Astrocyte (in vitro differentiated cells and primary cell): ENCODE measurements around the gene ATXN2L. TPM values are rescaled to one million over a fixed set of nuclear protein-coding genes. Genes with fewer than 3 reads are reported as not detected.

Source experiments
- DNase-seq: peaks from one replicate; pipeline ENCODE4 v3.0.0-alpha.2; 2010; ENCODE audit warnings: low read depth
- FAIRE-seq: peaks from 2 replicates; lab custom pipeline; 2011; peaks lifted over from hg19 to GRCh38; lab: Jason Lieb, UNC
- H2AFZ ChIP-seq: 2 replicates; pipeline ENCODE4 v1.6.0; 2012; ENCODE audit warnings: low read depth, low read length, inconsistent platforms
- H3K27ac ChIP-seq: 2 replicates; pipeline ENCODE4 v1.5.1; 2011; ENCODE audit warnings: low read depth, low read length, inconsistent platforms
- H3K27me3 ChIP-seq: 2 replicates; pipeline ENCODE4 v1.6.0; 2011; ENCODE audit warnings: low read length, inconsistent platforms; ENCODE audit not compliant: insufficient read depth
- H3K36me3 ChIP-seq: 2 replicates; pipeline ENCODE4 v1.5.1; 2011; ENCODE audit warnings: low read length, inconsistent platforms; ENCODE audit not compliant: insufficient read depth
- H3K4me1 ChIP-seq: 2 replicates; pipeline ENCODE4 v1.5.1; 2011; ENCODE audit warnings: low read length, inconsistent platforms; ENCODE audit not compliant: insufficient read depth
- H3K4me2 ChIP-seq: 2 replicates; pipeline ENCODE4 v1.6.0; 2012; ENCODE audit warnings: low read length, inconsistent platforms
- H3K4me3 ChIP-seq: 2 replicates; pipeline ENCODE4 v1.5.1; 2011; ENCODE audit warnings: low read depth, mild to moderate bottlenecking, low read length, inconsistent platforms; ENCODE audit not compliant: insufficient read depth
- H3K79me2 ChIP-seq: 2 replicates; pipeline ENCODE4 v1.6.0; 2012; ENCODE audit warnings: mild to moderate bottlenecking, low read length, inconsistent platforms; ENCODE audit not compliant: insufficient read depth
- H3K9ac ChIP-seq: 2 replicates; pipeline ENCODE4 v1.6.0; 2012; ENCODE audit warnings: mild to moderate bottlenecking, low read length, inconsistent platforms
- H3K9me3 ChIP-seq: 2 replicates; pipeline ENCODE4 v1.5.1; 2012; ENCODE audit warnings: low read depth, mild to moderate bottlenecking, low read length, inconsistent platforms; ENCODE audit not compliant: insufficient read depth
- H4K20me1 ChIP-seq: 2 replicates; pipeline ENCODE4 v1.6.0; 2012; ENCODE audit warnings: low read length, inconsistent platforms; ENCODE audit not compliant: insufficient read depth
- H3K27ac Mint-ChIP-seq: one replicate; pipeline ENCODE4 v1.8.0; 2021; ENCODE audit warnings: mild to moderate bottlenecking, mixed read lengths; ENCODE audit not compliant: unreplicated experiment
- H3K27me3 Mint-ChIP-seq: one replicate; pipeline ENCODE4 v1.8.0; 2021; ENCODE audit warnings: low read depth, mixed read lengths; ENCODE audit not compliant: unreplicated experiment
- H3K36me3 Mint-ChIP-seq: one replicate; pipeline ENCODE4 v1.8.0; 2021; ENCODE audit warnings: low read depth, mixed read lengths; ENCODE audit not compliant: unreplicated experiment
- H3K4me1 Mint-ChIP-seq: one replicate; pipeline ENCODE4 v1.8.0; 2021; ENCODE audit warnings: low read depth, mixed read lengths; ENCODE audit not compliant: unreplicated experiment
- H3K4me3 Mint-ChIP-seq: one replicate; pipeline ENCODE4 v1.8.0; 2021; ENCODE audit warnings: mild to moderate bottlenecking, moderate library complexity, mixed read lengths; ENCODE audit not compliant: unreplicated experiment
- H3K9me3 Mint-ChIP-seq: one replicate; pipeline ENCODE4 v1.8.0; 2021; ENCODE audit warnings: mild to moderate bottlenecking, mixed read lengths; ENCODE audit not compliant: unreplicated experiment
- EZH2 ChIP-seq: IDR thresholded peaks from 2 replicates; pipeline ENCODE4 v1.6.1; 2012; ENCODE audit warnings: mild to moderate bottlenecking, low read length, inconsistent platforms; ENCODE audit not compliant: insufficient read depth
- total RNA-seq: library from RNA; stranded (reverse); gene quantifications from 2 replicates; pipeline ENCODE4 v1.2.1, GENCODE V29; 2021
- TF ChIP-seq, protein P1 (sequence below): IDR thresholded peaks from 2 replicates; pipeline ENCODE4 v1.5.1; 2011; ENCODE audit warnings: low read depth, mild to moderate bottlenecking, inconsistent platforms, low read length, moderate library complexity; ENCODE audit not compliant: insufficient read depth

ATXN2L gene
- total RNA-seq, 1 donor from 2014 or later = 191 TPM

DNA sequence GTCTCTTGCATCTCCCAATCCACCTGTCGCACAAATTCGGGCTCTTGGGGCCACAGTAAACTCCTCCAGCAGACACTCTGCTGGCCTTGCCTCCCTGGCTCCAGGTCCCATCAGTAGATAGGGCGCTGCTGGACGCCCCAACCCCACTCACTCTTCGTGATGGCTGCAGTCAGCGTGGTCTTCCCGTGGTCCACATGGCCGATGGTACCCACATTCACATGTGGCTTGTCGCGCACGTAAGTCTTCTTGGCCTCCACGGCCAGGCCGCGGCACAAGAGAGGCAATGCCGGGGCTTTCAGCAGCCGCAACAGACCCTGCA, 22.9 kb downstream of the ATXN2L start:
- no peaks in the 10 kb centered on the region for H3K9me3 Mint-ChIP-seq
- peak overlapping the region; percentile 66 for H3K27ac ChIP-seq
- TF ChIP-seq, protein P1, sequence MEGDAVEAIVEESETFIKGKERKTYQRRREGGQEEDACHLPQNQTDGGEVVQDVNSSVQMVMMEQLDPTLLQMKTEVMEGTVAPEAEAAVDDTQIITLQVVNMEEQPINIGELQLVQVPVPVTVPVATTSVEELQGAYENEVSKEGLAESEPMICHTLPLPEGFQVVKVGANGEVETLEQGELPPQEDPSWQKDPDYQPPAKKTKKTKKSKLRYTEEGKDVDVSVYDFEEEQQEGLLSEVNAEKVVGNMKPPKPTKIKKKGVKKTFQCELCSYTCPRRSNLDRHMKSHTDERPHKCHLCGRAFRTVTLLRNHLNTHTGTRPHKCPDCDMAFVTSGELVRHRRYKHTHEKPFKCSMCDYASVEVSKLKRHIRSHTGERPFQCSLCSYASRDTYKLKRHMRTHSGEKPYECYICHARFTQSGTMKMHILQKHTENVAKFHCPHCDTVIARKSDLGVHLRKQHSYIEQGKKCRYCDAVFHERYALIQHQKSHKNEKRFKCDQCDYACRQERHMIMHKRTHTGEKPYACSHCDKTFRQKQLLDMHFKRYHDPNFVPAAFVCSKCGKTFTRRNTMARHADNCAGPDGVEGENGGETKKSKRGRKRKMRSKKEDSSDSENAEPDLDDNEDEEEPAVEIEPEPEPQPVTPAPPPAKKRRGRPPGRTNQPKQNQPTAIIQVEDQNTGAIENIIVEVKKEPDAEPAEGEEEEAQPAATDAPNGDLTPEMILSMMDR = no peak
- no peak for TF ChIP-seq EZH2
- FAIRE-seq (no peak), DNase-seq (no peak)
- peaks cover 9% of the 10 kb centered on the region for H3K4me1 Mint-ChIP-seq
- peaks cover 23% of the 10 kb centered on the region for H3K36me3 ChIP-seq
- peaks cover 12% of the 10 kb centered on the region for H3K4me1 ChIP-seq
- H3K4me3 Mint-ChIP-seq = peak overlapping the region; percentile 97
- H3K4me3 ChIP-seq = peak overlapping the region; percentile 84
- peak overlapping the region; percentile 74 for H2AFZ ChIP-seq
- peaks cover 14% of the 10 kb centered on the region for H4K20me1 ChIP-seq
- no peaks in the 10 kb centered on the region for H3K27me3 ChIP-seq
- peak overlapping the region; percentile 95 for H3K4me2 ChIP-seq
- peak overlapping the region; percentile 88 for H3K9ac ChIP-seq
- H3K27me3 Mint-ChIP-seq = no peaks in the 10 kb centered on the region
- H3K79me2 ChIP-seq = peaks cover 41% of the 10 kb centered on the region
- H3K36me3 Mint-ChIP-seq = peaks cover 6% of the 10 kb centered on the region
- peak overlapping the region; percentile 96 for H3K27ac Mint-ChIP-seq
- no peaks in the 10 kb centered on the region for H3K9me3 ChIP-seq

DNA sequence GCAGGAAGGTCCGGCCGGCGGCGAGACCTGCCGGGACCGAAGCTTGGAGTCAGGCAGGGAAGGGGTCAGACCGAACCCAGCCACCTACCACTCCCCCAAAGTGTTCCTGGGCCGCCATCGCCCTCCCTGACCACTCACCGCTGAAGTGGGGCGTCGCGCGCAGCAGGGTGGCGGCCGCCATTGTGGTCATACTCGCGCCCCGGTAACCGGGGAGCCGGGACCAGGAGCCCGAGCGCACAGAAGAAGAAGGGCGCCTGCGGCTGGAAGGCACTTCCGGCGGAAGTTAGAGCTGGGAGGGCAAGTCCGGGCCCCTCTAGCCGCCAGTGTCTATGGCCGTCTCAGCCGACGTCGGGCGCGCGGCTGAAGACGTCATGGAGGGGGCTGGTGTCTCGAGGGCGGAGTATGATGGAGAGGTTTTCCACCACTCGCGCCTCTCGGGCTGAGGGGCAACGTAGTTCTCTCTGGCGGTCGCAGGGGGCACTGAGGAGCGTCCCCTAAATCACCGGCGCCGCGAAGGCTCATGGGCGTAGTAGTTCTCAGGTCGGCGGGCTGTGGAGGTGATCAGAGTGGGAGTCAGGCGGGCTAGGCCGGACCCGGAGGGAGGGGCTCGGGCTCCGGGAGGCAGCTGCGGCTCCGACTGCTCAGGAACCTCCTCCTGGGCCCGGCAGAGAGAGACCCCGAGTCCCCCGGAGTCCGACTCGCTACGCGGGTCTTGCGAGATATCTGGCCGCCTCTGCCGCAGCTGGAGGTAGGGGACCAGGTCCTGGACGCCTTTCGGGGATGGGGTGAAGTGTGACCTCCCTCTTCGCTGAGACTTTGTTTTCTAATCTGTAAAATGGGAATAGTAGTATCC, 23.5 kb downstream of the ATXN2L start, which contains the start of gene TUFM:
TUFM (minus strand) TSS at position 269 of the 853 bp plus-strand sequence; CDS start at position 190, 79 bp downstream.
- peaks cover 9% of the 10 kb centered on the region for H3K4me1 Mint-ChIP-seq
- H2AFZ ChIP-seq = peak within 1 kb of the TSS; percentile 83
- H3K4me3 Mint-ChIP-seq = peak within 1 kb of the TSS; percentile 97
- peak within 1 kb of the TSS; percentile 88 for H3K9ac ChIP-seq
- no peaks in the 10 kb centered on the region for H3K27me3 Mint-ChIP-seq
- peak within 1 kb of the TSS; percentile 95 for H3K4me2 ChIP-seq
- no peaks in the 10 kb centered on the region for H3K27me3 ChIP-seq
- H4K20me1 ChIP-seq = peaks cover 14% of the 10 kb centered on the region
- H3K36me3 Mint-ChIP-seq = peaks cover 6% of the 10 kb centered on the region
- H3K27ac Mint-ChIP-seq = peak within 1 kb of the TSS; percentile 96
- DNase-seq = peak; percentile 95
- no peaks in the 10 kb centered on the region for H3K9me3 Mint-ChIP-seq
- peak within 1 kb of the TSS; percentile 84 for H3K4me3 ChIP-seq
- peaks cover 41% of the 10 kb centered on the region for H3K79me2 ChIP-seq
- no peak for TF ChIP-seq EZH2
- TF ChIP-seq, protein P1 = peak; percentile 25
- H3K9me3 ChIP-seq = no peaks in the 10 kb centered on the region
- peaks cover 12% of the 10 kb centered on the region for H3K4me1 ChIP-seq
- peak within 1 kb of the TSS; percentile 66 for H3K27ac ChIP-seq
- FAIRE-seq = peak; percentile 49
- peaks cover 22% of the 10 kb centered on the region for H3K36me3 ChIP-seq

DNA sequence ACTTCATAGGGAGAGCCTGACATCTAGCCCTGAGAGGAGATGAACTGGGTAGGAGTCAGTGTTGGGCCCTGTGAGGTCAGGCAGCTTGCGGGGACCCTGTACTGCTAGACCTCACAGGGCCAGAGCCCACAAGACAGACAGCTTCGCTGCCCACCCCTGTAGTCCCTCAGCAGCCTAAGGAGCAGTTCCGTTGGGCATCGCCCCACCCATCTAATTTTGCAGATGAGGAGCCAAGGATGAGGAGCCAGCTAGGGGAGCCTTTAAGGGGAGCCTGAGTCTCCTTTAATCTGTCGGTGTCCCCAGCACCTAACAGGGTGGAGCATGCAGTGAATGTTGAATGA, 24.1 kb downstream of the ATXN2L start:
- Histone ChIP-seq H3K36me3 (peaks cover 19% of the 10 kb centered on the region), H3K4me2 (peak overlapping the region; percentile 90), H3K27ac (peak overlapping the region; percentile 50), H3K27me3 (no peaks in the 10 kb centered on the region), H3K9me3 (no peaks in the 10 kb centered on the region), H3K9ac (peak overlapping the region; percentile 88), H3K4me1 (peaks cover 12% of the 10 kb centered on the region), H3K79me2 (peaks cover 41% of the 10 kb centered on the region), H3K4me3 (peak overlapping the region; percentile 84), H4K20me1 (peaks cover 14% of the 10 kb centered on the region), H2AFZ (peak overlapping the region; percentile 83)
- H3K36me3 Mint-ChIP-seq = peaks cover 6% of the 10 kb centered on the region
- DNase-seq = no peak
- H3K27me3 Mint-ChIP-seq = no peaks in the 10 kb centered on the region
- H3K27ac Mint-ChIP-seq = peak overlapping the region; percentile 93
- H3K4me1 Mint-ChIP-seq = peaks cover 9% of the 10 kb centered on the region
- H3K9me3 Mint-ChIP-seq = no peaks in the 10 kb centered on the region
- H3K4me3 Mint-ChIP-seq = peak overlapping the region; percentile 97
- FAIRE-seq = no peak
- TF ChIP-seq, protein P1 = no peak
- TF ChIP-seq EZH2 = no peak
